ENCODE data around the gene NACC2.

NACC2 gene

DNA sequence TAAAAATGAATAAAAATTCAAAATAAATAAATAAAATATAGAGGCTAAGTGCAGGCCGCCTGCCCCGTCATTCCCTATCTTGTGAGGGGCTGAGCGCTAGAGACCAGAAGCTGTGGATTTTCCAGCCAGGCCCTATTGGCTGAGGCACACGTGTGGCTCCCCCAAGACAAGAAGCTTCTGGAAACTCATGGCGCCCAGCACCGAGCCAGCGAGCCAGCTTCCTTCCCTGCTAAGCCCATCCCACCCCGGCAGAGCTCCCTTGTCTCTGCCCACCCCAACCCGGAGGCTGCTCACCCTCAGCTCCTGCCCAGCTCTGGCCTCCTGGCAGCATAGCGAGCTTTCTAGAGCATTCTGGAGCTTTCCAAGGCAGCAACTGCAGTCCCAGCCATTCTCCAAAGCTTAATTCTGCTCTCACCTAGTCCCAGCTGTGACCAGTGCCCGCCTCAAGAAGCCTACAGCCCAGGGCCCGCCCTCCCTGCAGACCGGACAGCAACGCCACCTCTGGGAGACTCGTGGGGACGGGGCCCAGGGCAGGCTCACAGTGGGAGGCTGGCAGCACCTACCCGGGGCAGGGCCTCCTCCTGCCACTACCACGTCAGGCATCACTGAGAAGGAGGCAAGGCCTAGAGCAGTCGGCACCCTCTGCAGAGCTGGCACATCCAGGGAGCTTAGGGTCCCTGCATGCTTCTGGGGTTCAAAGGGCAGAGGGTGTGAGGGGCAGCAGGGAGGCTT, 46.8 kb upstream of the NACC2 start:
- ATAC-seq: no peak
- TF ChIP-seq ZNF70 (CRISPR knock-in tag; IDR thresholded peaks at IDR 0.05) (no peak), ZFP3 (CRISPR knock-in tag; IDR thresholded peaks at IDR 0.05) (no peak), ZFP30 (CRISPR knock-in tag; IDR thresholded peaks at IDR 0.05) (no peak), TSHZ2 (CRISPR knock-in tag; IDR thresholded peaks at IDR 0.05) (no peak), CSRNP3 (CRISPR knock-in tag; IDR thresholded peaks at IDR 0.05) (no peak), ZNF8 (CRISPR knock-in tag; IDR thresholded peaks at IDR 0.05) (no peak)

DNA sequence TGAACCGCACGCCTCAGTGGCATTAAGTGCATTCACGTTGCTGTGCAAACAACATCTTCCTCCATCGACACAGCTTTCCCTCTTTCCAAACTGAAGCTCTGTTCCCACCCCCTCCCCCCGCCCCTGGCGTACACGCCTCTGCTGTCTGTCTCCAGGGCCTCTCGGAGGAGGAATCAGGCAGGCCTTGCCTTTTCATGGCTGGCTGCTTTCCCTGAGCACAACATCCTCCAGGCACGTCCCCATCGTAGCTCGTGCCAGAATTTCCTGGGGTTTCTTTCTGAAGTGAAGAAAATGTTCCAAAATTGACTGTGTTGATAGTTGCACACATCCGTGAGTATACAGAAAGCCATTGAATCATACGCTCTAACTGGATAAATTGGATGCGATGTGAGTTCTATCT, 45.9 kb upstream of the NACC2 start:
- ATAC-seq: no peak
- TF ChIP-seq PPARA (CRISPR knock-in tag; IDR thresholded peaks at IDR 0.05; ENCODE audit: borderline replicate concordance) (no peak), ZNF565 (CRISPR knock-in tag; conservative IDR thresholded peaks at IDR 0.05; ENCODE audit: low read depth) (no peak), TOX (CRISPR knock-in tag; IDR thresholded peaks at IDR 0.05; ENCODE audit: borderline replicate concordance) (no peak)

DNA sequence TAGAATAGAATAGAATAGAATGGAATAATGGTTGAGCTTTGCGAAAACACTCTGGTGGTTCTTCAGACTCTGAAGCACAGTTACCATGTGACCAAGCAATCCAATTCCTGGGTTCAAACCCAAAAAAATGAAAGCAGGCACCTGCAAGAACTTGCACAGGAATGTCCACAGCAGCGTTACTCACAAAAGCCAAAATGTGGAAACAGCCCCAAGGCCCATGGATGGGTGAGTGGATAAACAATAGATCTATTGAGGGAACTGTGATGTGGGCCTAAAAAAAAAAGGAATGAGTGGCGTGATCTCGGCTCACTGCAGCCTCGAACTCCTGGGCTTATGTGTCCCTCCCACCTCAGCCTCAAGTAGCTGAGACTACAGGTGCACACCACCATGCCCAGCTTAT, 45.0 kb upstream of the NACC2 start:
- TF ChIP-seq TOX (CRISPR knock-in tag; IDR thresholded peaks at IDR 0.05; ENCODE audit: borderline replicate concordance) (no peak), TCF4 (CRISPR knock-in tag; IDR thresholded peaks at IDR 0.05; ENCODE audit: borderline replicate concordance) (no peak), ZC3H10 (CRISPR knock-in tag; IDR thresholded peaks at IDR 0.05) (no peak), ISL1 (CRISPR knock-in tag; IDR thresholded peaks at IDR 0.05) (no peak), SNAI2 (CRISPR knock-in tag; IDR thresholded peaks at IDR 0.05) (no peak), PATZ1 (CRISPR knock-in tag; IDR thresholded peaks at IDR 0.05; ENCODE audit: borderline replicate concordance) (no peak), ZNF565 (CRISPR knock-in tag; conservative IDR thresholded peaks at IDR 0.05; ENCODE audit: low read depth) (no peak), ESRRG (CRISPR knock-in tag; IDR thresholded peaks at IDR 0.05) (no peak), ARNTL (CRISPR knock-in tag; IDR thresholded peaks at IDR 0.05; ENCODE audit: borderline replicate concordance, low read depth) (no peak), BACH2 (CRISPR knock-in tag; IDR thresholded peaks at IDR 0.05; ENCODE audit: borderline replicate concordance) (no peak), GLIS3 (CRISPR knock-in tag; IDR thresholded peaks at IDR 0.05) (no peak), ZNF70 (CRISPR knock-in tag; IDR thresholded peaks at IDR 0.05) (no peak)
- TF ChIP-seq, protein P1, sequence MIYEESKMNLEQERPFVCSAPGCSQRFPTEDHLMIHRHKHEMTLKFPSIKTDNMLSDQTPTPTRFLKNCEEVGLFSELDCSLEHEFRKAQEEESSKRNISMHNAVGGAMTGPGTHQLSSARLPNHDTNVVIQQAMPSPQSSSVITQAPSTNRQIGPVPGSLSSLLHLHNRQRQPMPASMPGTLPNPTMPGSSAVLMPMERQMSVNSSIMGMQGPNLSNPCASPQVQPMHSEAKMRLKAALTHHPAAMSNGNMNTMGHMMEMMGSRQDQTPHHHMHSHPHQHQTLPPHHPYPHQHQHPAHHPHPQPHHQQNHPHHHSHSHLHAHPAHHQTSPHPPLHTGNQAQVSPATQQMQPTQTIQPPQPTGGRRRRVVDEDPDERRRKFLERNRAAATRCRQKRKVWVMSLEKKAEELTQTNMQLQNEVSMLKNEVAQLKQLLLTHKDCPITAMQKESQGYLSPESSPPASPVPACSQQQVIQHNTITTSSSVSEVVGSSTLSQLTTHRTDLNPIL (CRISPR knock-in tag; IDR thresholded peaks at IDR 0.05; ENCODE audit: low read depth): no peak
- TF ChIP-seq, protein P2, sequence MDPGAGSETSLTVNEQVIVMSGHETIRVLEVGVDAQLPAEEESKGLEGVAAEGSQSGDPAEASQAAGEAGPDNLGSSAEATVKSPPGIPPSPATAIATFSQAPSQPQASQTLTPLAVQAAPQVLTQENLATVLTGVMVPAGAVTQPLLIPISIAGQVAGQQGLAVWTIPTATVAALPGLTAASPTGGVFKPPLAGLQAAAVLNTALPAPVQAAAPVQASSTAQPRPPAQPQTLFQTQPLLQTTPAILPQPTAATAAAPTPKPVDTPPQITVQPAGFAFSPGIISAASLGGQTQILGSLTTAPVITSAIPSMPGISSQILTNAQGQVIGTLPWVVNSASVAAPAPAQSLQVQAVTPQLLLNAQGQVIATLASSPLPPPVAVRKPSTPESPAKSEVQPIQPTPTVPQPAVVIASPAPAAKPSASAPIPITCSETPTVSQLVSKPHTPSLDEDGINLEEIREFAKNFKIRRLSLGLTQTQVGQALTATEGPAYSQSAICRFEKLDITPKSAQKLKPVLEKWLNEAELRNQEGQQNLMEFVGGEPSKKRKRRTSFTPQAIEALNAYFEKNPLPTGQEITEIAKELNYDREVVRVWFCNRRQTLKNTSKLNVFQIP (CRISPR knock-in tag; IDR thresholded peaks at IDR 0.05; ENCODE audit: borderline replicate concordance, low read depth): no peak
- no peak for ATAC-seq
